Measurements from ENCODE around the gene TDRD9.
A peak's percentile ranks its signal among the peaks of the same experiment; 100 is the strongest.

DNA sequence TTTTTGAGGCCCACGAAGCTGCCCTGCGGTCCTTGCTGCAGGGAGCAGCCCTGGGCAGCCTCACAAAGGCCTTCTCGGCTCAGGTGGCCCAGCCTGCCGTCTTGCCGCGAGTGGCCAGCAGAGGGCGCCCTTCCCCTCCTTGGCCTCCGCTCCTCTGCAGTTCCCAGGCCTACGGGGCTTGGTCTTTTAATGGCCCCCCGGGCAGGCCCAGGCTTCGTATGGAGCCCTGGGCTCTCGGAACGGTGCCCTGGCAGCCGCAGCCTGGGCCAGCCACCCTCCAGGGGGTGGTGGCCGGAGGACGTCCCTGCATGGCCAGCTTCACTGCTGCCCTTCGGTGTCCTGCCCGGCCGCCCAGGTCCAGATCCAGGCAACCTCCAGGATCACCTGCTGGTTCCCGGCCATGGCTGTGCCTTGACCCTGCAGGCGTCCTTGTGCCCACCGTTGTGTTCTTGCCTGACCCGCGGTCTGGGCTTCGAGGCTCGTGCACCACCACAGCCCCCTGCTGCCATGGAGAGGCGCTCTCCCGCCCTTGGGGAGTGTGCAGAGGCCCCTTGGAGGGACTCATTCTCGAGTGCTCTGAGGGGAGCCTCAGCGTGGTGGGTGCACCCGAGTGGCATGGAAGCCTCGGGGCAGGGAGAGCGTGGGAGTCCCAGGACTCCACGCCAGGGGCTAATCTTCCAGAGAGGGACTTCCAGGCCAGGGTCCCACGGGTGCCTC lies 166.6 kb downstream of the TDRD9 start:
- TF ChIP-seq CTCF (IDR thresholded peaks at IDR 0.05): peak; percentile 75 to 95 (median 90)
- no peak for TF ChIP-seq POLR2A (IDR thresholded peaks at IDR 0.05)
